Measurements from ENCODE around the gene GDPD5.
A peak's percentile ranks its signal among the peaks of the same experiment; 100 is the strongest.

Gene GDPD5

DNA sequence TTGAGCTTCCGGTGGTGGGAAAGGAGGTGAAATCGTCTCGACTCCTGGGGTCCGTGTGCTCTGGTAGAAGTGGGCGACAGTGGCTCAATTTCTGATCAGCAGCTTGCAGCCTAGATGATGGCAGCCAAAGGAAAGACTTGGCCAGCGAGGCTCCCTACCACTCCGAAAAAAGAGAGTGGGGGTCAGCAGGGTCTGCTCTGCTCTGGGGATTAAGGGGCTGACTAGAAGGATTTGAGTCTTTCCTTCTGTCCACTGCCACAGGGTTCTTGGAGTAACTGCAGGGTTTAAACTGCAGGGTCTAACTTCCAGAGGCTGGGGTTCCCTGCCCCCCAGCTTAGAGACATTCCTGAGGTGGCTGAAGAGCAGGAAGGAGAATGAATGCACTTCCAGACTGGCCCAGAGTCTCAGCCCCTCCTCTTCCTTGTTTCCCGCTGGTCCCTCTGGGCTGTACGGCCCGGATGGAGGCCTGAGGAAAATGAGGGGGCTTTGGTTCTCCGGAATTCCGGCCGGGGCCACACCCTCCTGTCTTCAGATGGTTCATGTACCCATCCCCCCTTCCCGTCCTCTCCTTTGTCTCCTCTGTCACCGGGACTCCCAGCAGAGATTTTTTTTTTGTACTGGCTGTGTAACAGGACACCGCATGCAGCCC, 37.2 kb upstream of the GDPD5 start:
- DNase-seq (peak; percentile 19), ATAC-seq (no peak)
- Mint-ChIP-seq H3K27ac (peak overlapping the region; percentile 97), H3K4me3 (peak overlapping the region; percentile 97), H3K9me3 (no peaks in the 10 kb centered on the region), H3K27me3 (no peaks in the 10 kb centered on the region), H3K4me1 (peaks cover 39% of the 10 kb centered on the region), H3K36me3 (ENCODE audit: low read depth) (peaks cover 9% of the 10 kb centered on the region)

DNA sequence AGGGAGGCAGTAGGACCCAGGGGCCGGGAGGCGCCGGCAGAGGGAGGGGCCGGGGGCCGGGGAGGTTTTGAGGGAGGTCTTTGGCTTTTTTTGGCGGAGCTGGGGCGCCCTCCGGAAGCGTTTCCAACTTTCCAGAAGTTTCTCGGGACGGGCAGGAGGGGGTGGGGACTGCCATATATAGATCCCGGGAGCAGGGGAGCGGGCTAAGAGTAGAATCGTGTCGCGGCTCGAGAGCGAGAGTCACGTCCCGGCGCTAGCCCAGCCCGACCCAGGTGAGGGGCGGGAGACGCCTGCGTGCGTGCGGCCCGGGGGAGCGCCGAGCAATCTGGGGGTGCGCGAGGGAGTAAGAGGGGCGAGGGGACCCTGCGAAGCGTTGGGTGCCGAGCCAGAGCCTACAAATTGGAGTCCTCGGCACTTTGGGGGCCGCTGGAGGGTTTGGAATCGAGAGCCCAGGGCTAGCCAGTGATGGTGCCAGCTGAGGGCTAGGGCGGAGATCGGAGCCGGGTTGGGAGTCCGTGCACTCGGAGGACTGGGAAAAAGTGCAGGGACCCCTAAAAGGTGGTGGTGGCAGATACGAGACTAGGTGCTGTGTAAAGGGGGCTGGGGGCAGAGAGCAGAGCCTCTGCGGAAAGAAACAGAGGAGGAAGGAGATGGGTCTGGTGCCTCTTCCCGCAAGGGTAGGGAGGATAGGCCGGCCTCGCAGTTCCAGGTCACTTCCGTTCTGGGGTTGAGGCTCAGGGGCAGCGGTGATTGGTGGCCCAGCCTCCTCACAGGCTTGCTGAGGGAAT, 36.5 kb upstream of the GDPD5 start, which contains the start of gene SERPINH1:
SERPINH1 (plus strand) TSS at position 206 of the 788 bp plus-strand sequence. CDS start 4,097 bp downstream, outside the sequence.
- Mint-ChIP-seq H3K4me1 (peaks cover 39% of the 10 kb centered on the region), H3K36me3 (ENCODE audit: low read depth) (peaks cover 6% of the 10 kb centered on the region), H3K27me3 (no peaks in the 10 kb centered on the region), H3K27ac (peak within 1 kb of the TSS; percentile 97), H3K4me3 (peak within 1 kb of the TSS; percentile 97), H3K9me3 (no peaks in the 10 kb centered on the region)
- ATAC-seq (peak; percentile 92), DNase-seq (peak; percentile 80)

DNA sequence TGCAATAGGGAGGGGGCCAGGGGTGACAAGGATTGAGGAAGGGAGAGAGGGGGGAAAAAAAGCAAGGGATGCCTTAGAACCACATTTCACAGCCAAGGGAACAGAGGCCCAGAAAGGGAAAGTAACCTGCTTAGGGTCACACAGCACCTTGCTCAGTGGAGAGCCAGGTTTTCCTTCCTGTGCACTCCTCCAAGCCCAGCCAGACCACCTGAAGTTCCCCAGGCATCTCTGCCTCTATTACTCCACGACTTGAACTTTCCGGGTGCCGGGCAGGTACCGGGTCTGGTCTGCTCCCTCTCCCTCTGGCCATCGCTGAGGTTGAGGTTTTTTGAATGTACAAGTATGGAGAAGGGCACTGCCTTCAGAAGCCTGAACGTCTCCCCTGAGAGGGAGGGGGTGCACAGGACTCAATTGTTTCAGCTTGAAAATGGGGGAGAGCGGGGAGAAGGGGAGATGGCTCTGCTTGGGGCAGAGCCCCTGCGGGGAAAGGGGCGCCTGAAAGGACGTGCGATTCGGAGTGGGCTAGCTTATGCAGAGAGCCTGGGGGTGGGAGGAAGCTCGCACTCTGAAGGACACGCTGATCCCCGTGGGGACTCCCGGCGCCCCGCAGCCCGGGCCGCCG, 35.8 kb upstream of the GDPD5 start:
- H3K9me3 Mint-ChIP-seq, result no peaks in the 10 kb centered on the region
- DNase-seq (no peak), ATAC-seq (peak; percentile 37)
- H3K27ac Mint-ChIP-seq, result peak overlapping the region; percentile 97
- H3K4me3 Mint-ChIP-seq, result peak overlapping the region; percentile 97
- H3K36me3 Mint-ChIP-seq (ENCODE audit: low read depth), result peaks cover 4% of the 10 kb centered on the region
- H3K27me3 Mint-ChIP-seq, result no peaks in the 10 kb centered on the region
- H3K4me1 Mint-ChIP-seq, result peaks cover 39% of the 10 kb centered on the region

DNA sequence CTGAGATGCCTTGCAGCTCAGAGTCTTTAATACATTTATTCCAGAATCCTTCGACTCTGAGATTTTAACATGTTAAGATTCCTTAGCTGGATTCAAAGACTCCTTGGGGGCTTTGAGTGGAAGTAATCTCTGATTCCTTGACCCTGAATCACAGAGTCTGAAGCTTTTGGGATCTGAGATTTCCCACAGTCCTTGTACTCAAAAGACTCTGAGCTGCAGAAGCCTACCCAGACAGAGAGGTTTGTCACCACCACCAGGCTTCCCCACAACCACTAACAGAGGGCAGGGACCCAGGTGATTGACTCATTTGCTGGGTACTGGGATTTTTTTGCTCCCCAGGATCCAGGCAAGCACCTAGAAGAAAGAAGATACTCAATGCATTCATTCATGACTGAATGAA, 34.9 kb upstream of the GDPD5 start:
- Mint-ChIP-seq H3K4me3 (peak overlapping the region; percentile 97), H3K27me3 (no peaks in the 10 kb centered on the region), H3K4me1 (peaks cover 33% of the 10 kb centered on the region), H3K36me3 (ENCODE audit: low read depth) (peaks cover 4% of the 10 kb centered on the region), H3K9me3 (no peaks in the 10 kb centered on the region), H3K27ac (no peak overlapping the region)
- DNase-seq, result no peak
- no peak for ATAC-seq

- DNase-seq, result no peak
- Mint-ChIP-seq H3K4me1 (peaks cover 23% of the 10 kb centered on the region), H3K9me3 (no peaks in the 10 kb centered on the region), H3K27ac (no peak overlapping the region), H3K4me3 (no peak overlapping the region), H3K27me3 (no peaks in the 10 kb centered on the region), H3K36me3 (ENCODE audit: low read depth) (peaks cover 4% of the 10 kb centered on the region)
- ATAC-seq, result no peak
Observed at GRCh38 chr11:75558939-75559843, 33.5 kb upstream of the GDPD5 start.

GRCh38 chr11:75557666-75558494, 32.1 kb upstream of the GDPD5 start:
- Mint-ChIP-seq H3K4me3 (no peak overlapping the region), H3K27ac (no peak overlapping the region), H3K9me3 (no peaks in the 10 kb centered on the region), H3K36me3 (ENCODE audit: low read depth) (peaks cover 4% of the 10 kb centered on the region), H3K27me3 (no peaks in the 10 kb centered on the region), H3K4me1 (peaks cover 16% of the 10 kb centered on the region)
- ATAC-seq (no peak), DNase-seq (no peak)

- H3K36me3 Mint-ChIP-seq (ENCODE audit: low read depth), result no peaks in the 10 kb centered on the region
- H3K9me3 Mint-ChIP-seq, result no peaks in the 10 kb centered on the region
- no peak overlapping the region for H3K27ac Mint-ChIP-seq
- H3K4me1 Mint-ChIP-seq, result peaks cover 6% of the 10 kb centered on the region
- no peaks in the 10 kb centered on the region for H3K27me3 Mint-ChIP-seq
- no peak for ATAC-seq
- no peak for DNase-seq
- H3K4me3 Mint-ChIP-seq, result no peak overlapping the region
Observed at GRCh38 chr11:75556275-75556674, 30.5 kb upstream of the GDPD5 start.

DNA sequence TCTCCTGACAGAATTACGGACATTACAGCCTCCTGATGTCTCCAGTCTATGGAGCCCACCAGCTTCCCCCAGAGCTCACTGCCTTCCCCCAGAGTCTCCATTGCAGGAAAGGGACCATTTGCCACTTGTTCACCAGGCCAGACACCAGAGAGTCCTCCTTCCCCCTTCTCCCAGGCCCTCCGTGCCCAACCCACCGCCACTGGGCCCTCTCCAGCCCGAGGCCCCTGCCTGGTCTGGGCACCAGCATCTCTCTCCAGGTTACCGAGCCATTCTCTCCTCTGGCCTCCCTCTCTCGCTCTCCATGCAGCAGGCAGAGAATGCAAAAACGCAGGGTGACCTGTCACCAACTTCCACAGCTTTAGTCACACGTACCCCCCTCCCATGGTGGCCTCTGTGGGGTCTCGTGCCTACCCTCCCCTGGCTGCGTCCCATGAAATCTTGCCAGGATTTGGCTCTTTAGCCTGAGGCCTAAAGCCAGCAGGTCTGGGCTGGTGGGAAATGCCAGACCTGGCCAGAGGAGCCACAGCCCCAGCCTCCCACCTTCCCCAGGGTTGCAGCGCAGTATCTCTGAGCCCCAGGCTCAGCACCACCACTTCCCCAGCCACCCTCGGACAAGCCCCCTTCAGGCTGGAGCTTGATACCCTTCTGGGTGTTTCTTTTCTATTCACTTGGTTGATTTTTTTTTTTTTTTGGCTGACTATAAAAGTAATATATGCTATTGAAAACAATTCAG, 29.5 kb upstream of the GDPD5 start:
- peaks cover 3% of the 10 kb centered on the region for H3K4me1 Mint-ChIP-seq
- no peak for DNase-seq
- no peaks in the 10 kb centered on the region for H3K9me3 Mint-ChIP-seq
- H3K36me3 Mint-ChIP-seq (ENCODE audit: low read depth), result no peaks in the 10 kb centered on the region
- H3K4me3 Mint-ChIP-seq, result no peak overlapping the region
- H3K27ac Mint-ChIP-seq, result no peak overlapping the region
- no peaks in the 10 kb centered on the region for H3K27me3 Mint-ChIP-seq
- ATAC-seq, result no peak

- H3K9me3 Mint-ChIP-seq, result no peaks in the 10 kb centered on the region
- ATAC-seq, result no peak
- H3K27ac Mint-ChIP-seq, result no peak overlapping the region
- no peak overlapping the region for H3K4me3 Mint-ChIP-seq
- H3K4me1 Mint-ChIP-seq, result peaks cover 4% of the 10 kb centered on the region
- DNase-seq, result no peak
- H3K36me3 Mint-ChIP-seq (ENCODE audit: low read depth), result no peaks in the 10 kb centered on the region
- H3K27me3 Mint-ChIP-seq, result no peaks in the 10 kb centered on the region
Observed at GRCh38 chr11:75554258-75555022, 28.7 kb upstream of the GDPD5 start.

GRCh38 chr11:75553889-75554257, 28.1 kb upstream of the GDPD5 start:
- no peak overlapping the region for H3K4me3 Mint-ChIP-seq
- no peaks in the 10 kb centered on the region for H3K36me3 Mint-ChIP-seq (ENCODE audit: low read depth)
- H3K4me1 Mint-ChIP-seq, result peaks cover 7% of the 10 kb centered on the region
- no peaks in the 10 kb centered on the region for H3K9me3 Mint-ChIP-seq
- ATAC-seq, result no peak
- no peak overlapping the region for H3K27ac Mint-ChIP-seq
- no peak for DNase-seq
- H3K27me3 Mint-ChIP-seq, result no peaks in the 10 kb centered on the region

- Mint-ChIP-seq H3K9me3 (no peaks in the 10 kb centered on the region), H3K36me3 (ENCODE audit: low read depth) (no peaks in the 10 kb centered on the region), H3K27ac (no peak overlapping the region), H3K4me1 (peaks cover 7% of the 10 kb centered on the region), H3K4me3 (no peak overlapping the region), H3K27me3 (no peaks in the 10 kb centered on the region)
- no peak for DNase-seq
- no peak for ATAC-seq
Observed at GRCh38 chr11:75553182-75553581, 27.4 kb upstream of the GDPD5 start.

DNA sequence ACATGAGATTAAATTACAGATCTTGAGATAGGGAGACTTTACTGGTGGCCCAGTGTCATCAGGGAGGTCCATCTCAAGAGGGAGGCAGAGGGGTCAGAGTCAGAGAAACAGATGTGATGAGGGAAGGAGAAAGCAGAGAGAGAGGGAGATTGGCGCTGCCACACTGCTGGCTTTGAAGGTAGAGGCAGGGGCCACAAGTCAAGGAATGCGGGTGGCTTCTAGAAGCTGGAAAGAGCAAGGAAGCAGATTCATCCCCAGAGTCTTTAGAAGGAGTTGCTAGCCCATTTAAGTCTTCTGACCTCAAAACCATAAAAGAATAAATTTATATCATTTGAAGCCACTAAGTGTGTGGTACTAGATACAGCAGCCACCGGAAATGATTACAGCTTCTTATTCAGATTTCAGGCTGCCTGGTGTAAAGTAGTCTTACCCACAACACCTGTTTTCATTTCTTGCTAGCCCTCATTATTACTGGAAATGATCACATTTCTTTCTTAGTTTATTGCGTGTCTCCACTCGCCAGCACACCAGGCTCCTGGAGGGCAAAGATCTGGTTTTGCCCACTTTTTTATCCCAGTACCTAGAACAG, 23.7 kb upstream of the GDPD5 start:
- H3K4me1 Mint-ChIP-seq, result peaks cover 9% of the 10 kb centered on the region
- H3K4me3 Mint-ChIP-seq, result no peak overlapping the region
- no peaks in the 10 kb centered on the region for H3K9me3 Mint-ChIP-seq
- H3K36me3 Mint-ChIP-seq (ENCODE audit: low read depth), result no peaks in the 10 kb centered on the region
- H3K27me3 Mint-ChIP-seq, result peaks cover 4% of the 10 kb centered on the region
- ATAC-seq (peak; percentile 31), DNase-seq (no peak)
- no peak overlapping the region for H3K27ac Mint-ChIP-seq

Measured in activated naive CD8-positive, alpha-beta T cell treated with anti-CD3 and anti-CD28 coated beads, Interleukin-2, amount 50 U/mL, for 24 hours (primary cell).